ENCODE data around the gene CISTR.

- TF ChIP-seq POLR2A (IDR thresholded peaks at IDR 0.05): no peak
- TF ChIP-seq CTCF (IDR thresholded peaks at IDR 0.05): no peak
Measured at GRCh38 chr12:53775478-53776145, 23.8 kb upstream of the CISTR start.
